ENCODE measurements around the gene MAPRE3.

Gene MAPRE3

GRCh38 chr2:27025861-27026851 is 55.7 kb downstream of the MAPRE3 start:
- H3K4me1 ChIP-seq (ENCODE audit: control insufficient read depth, insufficient read depth, low read length, poor library complexity, severe bottlenecking): peaks cover 11% of the 10 kb centered on the region
- no peak overlapping the region for H3K27ac ChIP-seq (ENCODE audit: low read depth, low read length, severe bottlenecking)
- no peaks in the 10 kb centered on the region for H3K9me3 ChIP-seq (ENCODE audit: control insufficient read depth, low read length)
- no peak overlapping the region for H3K4me3 ChIP-seq (ENCODE audit: extremely low read depth, insufficient read depth, low read length, poor library complexity, severe bottlenecking)
- peaks cover 56% of the 10 kb centered on the region for H3K36me3 ChIP-seq (ENCODE audit: control insufficient read depth, insufficient read depth, low read length)
- 94 to 95% methylated on average over 10 to 19 of the region's 24 CpGs for WGBS, 2 experiments (ENCODE audit: insufficient coverage in 2 of 2)

- Histone ChIP-seq H3K36me3 (ENCODE audit: control insufficient read depth, insufficient read depth, low read length) (peaks cover 56% of the 10 kb centered on the region), H3K4me3 (ENCODE audit: extremely low read depth, insufficient read depth, low read length, poor library complexity, severe bottlenecking) (no peak overlapping the region), H3K4me1 (ENCODE audit: control insufficient read depth, insufficient read depth, low read length, poor library complexity, severe bottlenecking) (no peaks in the 10 kb centered on the region), H3K9me3 (ENCODE audit: control insufficient read depth, low read length) (no peaks in the 10 kb centered on the region), H3K27ac (ENCODE audit: low read depth, low read length, severe bottlenecking) (no peak overlapping the region)
- WGBS, 2 experiments (ENCODE audit: insufficient coverage in 2 of 2): 89 to 94% methylated on average over 6 to 10 of the region's 10 CpGs
Observed at GRCh38 chr2:27027211-27027651, 56.8 kb downstream of the MAPRE3 start.

GRCh38 chr2:27029051-27029450 is 58.6 kb downstream of the MAPRE3 start:
- 86 to 93% methylated on average over 2 of the region's 2 CpGs for WGBS, 2 experiments (ENCODE audit: insufficient coverage in 2 of 2)
- H3K36me3 ChIP-seq (ENCODE audit: control insufficient read depth, insufficient read depth, low read length): peaks cover 45% of the 10 kb centered on the region
- no peak overlapping the region for H3K27ac ChIP-seq (ENCODE audit: low read depth, low read length, severe bottlenecking)
- no peaks in the 10 kb centered on the region for H3K4me1 ChIP-seq (ENCODE audit: control insufficient read depth, insufficient read depth, low read length, poor library complexity, severe bottlenecking)
- no peaks in the 10 kb centered on the region for H3K9me3 ChIP-seq (ENCODE audit: control insufficient read depth, low read length)
- no peak overlapping the region for H3K4me3 ChIP-seq (ENCODE audit: extremely low read depth, insufficient read depth, low read length, poor library complexity, severe bottlenecking)

GRCh38 chr2:27032495-27033252 is 62.2 kb downstream of the MAPRE3 start, which contains the start of gene TMEM214:
Gene TMEM214, plus strand, starts transcription at chr2:27032965. Its CDS starts 51 bp downstream, at chr2:27033016.
- H3K9me3 ChIP-seq (ENCODE audit: control insufficient read depth, low read length): no peaks in the 10 kb centered on the region
- peaks cover 45% of the 10 kb centered on the region for H3K36me3 ChIP-seq (ENCODE audit: control insufficient read depth, insufficient read depth, low read length)
- 1 to 2% methylated on average over 63 to 70 of the region's 76 CpGs for WGBS, 2 experiments (ENCODE audit: insufficient coverage in 2 of 2)
- peak within 1 kb of the TSS; percentile 81 for H3K27ac ChIP-seq (ENCODE audit: low read depth, low read length, severe bottlenecking)
- peak within 1 kb of the TSS; percentile 76 for H3K4me3 ChIP-seq (ENCODE audit: extremely low read depth, insufficient read depth, low read length, poor library complexity, severe bottlenecking)
- no peaks in the 10 kb centered on the region for H3K4me1 ChIP-seq (ENCODE audit: control insufficient read depth, insufficient read depth, low read length, poor library complexity, severe bottlenecking)

- H3K27ac ChIP-seq (ENCODE audit: low read depth, low read length, severe bottlenecking): peak overlapping the region; percentile 81
- H3K36me3 ChIP-seq (ENCODE audit: control insufficient read depth, insufficient read depth, low read length): peaks cover 45% of the 10 kb centered on the region
- H3K4me3 ChIP-seq (ENCODE audit: extremely low read depth, insufficient read depth, low read length, poor library complexity, severe bottlenecking): peak overlapping the region; percentile 76
- no peaks in the 10 kb centered on the region for H3K4me1 ChIP-seq (ENCODE audit: control insufficient read depth, insufficient read depth, low read length, poor library complexity, severe bottlenecking)
- WGBS, 2 experiments (ENCODE audit: insufficient coverage in 2 of 2): 0 to 13% methylated on average over 6 to 7 of the region's 11 CpGs
- H3K9me3 ChIP-seq (ENCODE audit: control insufficient read depth, low read length): no peaks in the 10 kb centered on the region
Observed at GRCh38 chr2:27033253-27033852, 62.9 kb downstream of the MAPRE3 start.

DNA sequence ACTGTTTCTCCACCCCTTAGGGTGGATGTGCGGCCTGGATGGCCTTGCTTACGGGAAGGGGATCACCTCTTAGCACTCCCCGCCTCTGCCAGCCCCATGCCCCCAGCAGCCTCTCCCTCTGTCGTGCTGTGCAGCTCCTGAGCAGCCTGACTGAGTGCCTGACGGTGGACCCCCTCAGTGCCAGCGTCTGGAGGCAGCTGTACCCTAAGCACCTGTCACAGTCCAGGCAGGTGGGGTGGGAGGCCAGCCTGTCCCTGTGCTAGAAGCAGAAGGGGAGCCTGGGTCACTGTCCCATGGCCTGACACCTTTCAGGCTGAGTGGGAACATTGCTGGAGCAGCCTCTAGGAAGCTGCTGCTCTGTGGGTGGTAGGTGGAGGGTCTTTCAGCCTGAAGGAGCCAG is 67.6 kb downstream of the MAPRE3 start:
- WGBS, 2 experiments (ENCODE audit: insufficient coverage in 2 of 2): 88 to 100% methylated on average over 3 to 6 of the region's 6 CpGs
- Histone ChIP-seq H3K4me3 (ENCODE audit: extremely low read depth, insufficient read depth, low read length, poor library complexity, severe bottlenecking) (no peak overlapping the region), H3K36me3 (ENCODE audit: control insufficient read depth, insufficient read depth, low read length) (peaks cover 88% of the 10 kb centered on the region), H3K4me1 (ENCODE audit: control insufficient read depth, insufficient read depth, low read length, poor library complexity, severe bottlenecking) (no peaks in the 10 kb centered on the region), H3K27ac (ENCODE audit: low read depth, low read length, severe bottlenecking) (no peak overlapping the region), H3K9me3 (ENCODE audit: control insufficient read depth, low read length) (no peaks in the 10 kb centered on the region)

- Histone ChIP-seq H3K4me1 (ENCODE audit: control insufficient read depth, insufficient read depth, low read length, poor library complexity, severe bottlenecking) (no peaks in the 10 kb centered on the region), H3K27ac (ENCODE audit: low read depth, low read length, severe bottlenecking) (no peak overlapping the region), H3K4me3 (ENCODE audit: extremely low read depth, insufficient read depth, low read length, poor library complexity, severe bottlenecking) (no peak overlapping the region), H3K36me3 (ENCODE audit: control insufficient read depth, insufficient read depth, low read length) (peaks cover 95% of the 10 kb centered on the region), H3K9me3 (ENCODE audit: control insufficient read depth, low read length) (no peaks in the 10 kb centered on the region)
- WGBS, 2 experiments (ENCODE audit: insufficient coverage in 2 of 2): 92 to 97% methylated on average over 7 to 13 of the region's 17 CpGs
Observed at GRCh38 chr2:27038631-27039339, 68.3 kb downstream of the MAPRE3 start.

GRCh38 chr2:27039426-27039825 is 69.0 kb downstream of the MAPRE3 start:
- peaks cover 93% of the 10 kb centered on the region for H3K36me3 ChIP-seq (ENCODE audit: control insufficient read depth, insufficient read depth, low read length)
- no peak overlapping the region for H3K27ac ChIP-seq (ENCODE audit: low read depth, low read length, severe bottlenecking)
- no peak overlapping the region for H3K4me3 ChIP-seq (ENCODE audit: extremely low read depth, insufficient read depth, low read length, poor library complexity, severe bottlenecking)
- H3K4me1 ChIP-seq (ENCODE audit: control insufficient read depth, insufficient read depth, low read length, poor library complexity, severe bottlenecking): no peaks in the 10 kb centered on the region
- WGBS, 2 experiments (ENCODE audit: insufficient coverage in 2 of 2): 95 to 100% methylated on average over 3 of the region's 6 CpGs
- no peaks in the 10 kb centered on the region for H3K9me3 ChIP-seq (ENCODE audit: control insufficient read depth, low read length)

GRCh38 chr2:27039871-27040270 is 69.4 kb downstream of the MAPRE3 start:
- no peaks in the 10 kb centered on the region for H3K9me3 ChIP-seq (ENCODE audit: control insufficient read depth, low read length)
- H3K36me3 ChIP-seq (ENCODE audit: control insufficient read depth, insufficient read depth, low read length): peaks cover 90% of the 10 kb centered on the region
- no peaks in the 10 kb centered on the region for H3K4me1 ChIP-seq (ENCODE audit: control insufficient read depth, insufficient read depth, low read length, poor library complexity, severe bottlenecking)
- 96 to 97% methylated on average over 4 to 7 of the region's 7 CpGs for WGBS, 2 experiments (ENCODE audit: insufficient coverage in 2 of 2)
- H3K4me3 ChIP-seq (ENCODE audit: extremely low read depth, insufficient read depth, low read length, poor library complexity, severe bottlenecking): no peak overlapping the region
- H3K27ac ChIP-seq (ENCODE audit: low read depth, low read length, severe bottlenecking): no peak overlapping the region

GRCh38 chr2:27040282-27040681 is 69.8 kb downstream of the MAPRE3 start:
- Histone ChIP-seq H3K9me3 (ENCODE audit: control insufficient read depth, low read length) (no peaks in the 10 kb centered on the region), H3K27ac (ENCODE audit: low read depth, low read length, severe bottlenecking) (no peak overlapping the region), H3K36me3 (ENCODE audit: control insufficient read depth, insufficient read depth, low read length) (peaks cover 86% of the 10 kb centered on the region), H3K4me3 (ENCODE audit: extremely low read depth, insufficient read depth, low read length, poor library complexity, severe bottlenecking) (no peak overlapping the region), H3K4me1 (ENCODE audit: control insufficient read depth, insufficient read depth, low read length, poor library complexity, severe bottlenecking) (no peaks in the 10 kb centered on the region)
- WGBS, 2 experiments (ENCODE audit: insufficient coverage in 2 of 2): 100% methylated on average over 5 of the region's 8 CpGs

All from mesodermal cell (in vitro differentiated cells).